Activated naive CD8-positive, alpha-beta T cell treated with anti-CD3 and anti-CD28 coated beads, Interleukin-2, amount 10 ng/mL, durations not matched to agents 7 days and 5 days (primary cell): Measurements from ENCODE around the gene C1QL4. TPM values are rescaled to one million over a fixed set of nuclear protein-coding genes. Genes with fewer than 3 reads are reported as not detected.

Experiments used
- ATAC-seq: fragments of 150-1000 bp; cut with Tn5 transposase; one replicate; pipeline ENCODE4 v1.10.0; 2021; ENCODE audit warnings: low read depth, moderate library complexity
- POLR2A ChIA-PET: fragments of 350-600 bp; sonication (Branson Sonifier 250); formaldehyde crosslinking; loops from one replicate; lab custom pipeline; 2021; ENCODE audit warnings: antibody characterized with exemption; lab: Charles Lee
- DNase-seq: peaks from one replicate; pipeline ENCODE4 v3.0.0; 2021
- H3K27ac Mint-ChIP-seq: one replicate; pipeline ENCODE4 v1.8.0; 2022; ENCODE audit warnings: mild to moderate bottlenecking, mixed read lengths
- H3K27me3 Mint-ChIP-seq: one replicate; pipeline ENCODE4 v1.8.0; 2022; ENCODE audit warnings: mild to moderate bottlenecking, moderate library complexity, mixed read lengths
- H3K36me3 Mint-ChIP-seq: one replicate; pipeline ENCODE4 v1.8.0; 2021; ENCODE audit warnings: mild to moderate bottlenecking, mixed read lengths
- H3K4me1 Mint-ChIP-seq: one replicate; pipeline ENCODE4 v1.8.0; 2021; ENCODE audit warnings: mixed read lengths
- H3K4me3 Mint-ChIP-seq: one replicate; pipeline ENCODE4 v1.8.0; 2022; ENCODE audit warnings: mild to moderate bottlenecking, moderate library complexity, mixed read lengths
- H3K9me3 Mint-ChIP-seq: one replicate; pipeline ENCODE4 v1.8.0; 2021; ENCODE audit warnings: mixed read lengths
- total RNA-seq, 2 experiments: library from RNA; stranded (reverse); gene quantifications; one replicate each; pipeline ENCODE4 v1.2.3, GENCODE V29; 2021

The C1QL4 gene
- total RNA-seq, 2 experiments from 2014 or later = not detected

DNA sequence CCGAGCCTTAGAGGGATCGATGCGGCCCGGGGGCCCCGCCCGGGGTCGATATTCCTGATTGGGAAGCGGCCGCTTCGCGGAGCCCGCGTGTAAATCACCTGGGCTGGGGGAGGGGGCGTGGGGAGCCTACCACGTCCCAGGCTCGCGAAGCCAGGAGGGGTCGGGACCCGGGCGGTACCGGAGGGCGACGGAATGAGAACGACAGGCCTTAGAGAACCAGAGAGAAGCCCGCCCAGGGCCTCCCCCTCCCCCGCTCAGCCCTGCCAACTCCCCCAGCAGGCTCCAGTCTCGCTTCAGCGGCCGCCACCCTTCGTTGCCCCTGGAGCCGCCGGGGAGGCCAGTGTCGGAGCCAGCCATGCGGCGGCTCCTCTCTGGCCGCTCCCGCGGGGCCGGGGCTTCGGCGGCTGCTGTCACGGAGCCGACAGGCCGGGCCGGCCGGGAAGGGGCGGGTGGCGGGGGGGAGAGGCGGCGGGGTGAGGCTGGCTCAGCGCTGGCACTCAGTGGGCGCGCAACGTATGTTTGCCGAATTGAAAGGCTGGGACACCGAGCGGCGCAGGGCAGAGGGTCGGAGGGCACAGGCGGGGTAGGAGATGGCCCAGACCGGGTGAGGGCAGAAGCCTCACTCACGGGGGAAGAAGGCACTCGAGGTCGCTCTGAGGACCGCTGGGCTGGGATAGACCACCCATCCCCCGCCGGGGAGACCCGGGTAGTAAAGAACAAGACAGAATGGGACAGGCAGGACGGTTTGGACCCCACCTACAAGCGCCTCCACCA, 8.2 kb upstream of the C1QL4 start:
- DNase-seq (peak; percentile 49), ATAC-seq (no peak)
- Mint-ChIP-seq H3K4me3 (peak overlapping the region; percentile 29), H3K27me3 (peaks cover 85% of the 10 kb centered on the region), H3K36me3 (no peaks in the 10 kb centered on the region), H3K27ac (no peak overlapping the region), H3K9me3 (no peaks in the 10 kb centered on the region), H3K4me1 (peaks cover 25% of the 10 kb centered on the region)
- POLR2A ChIA-PET = interaction anchor here (2.8 kb wide), 1 partner anchor 21 kb away, joined by 18 read pairs; the partner anchor contains the start of gene SPATS2

DNA sequence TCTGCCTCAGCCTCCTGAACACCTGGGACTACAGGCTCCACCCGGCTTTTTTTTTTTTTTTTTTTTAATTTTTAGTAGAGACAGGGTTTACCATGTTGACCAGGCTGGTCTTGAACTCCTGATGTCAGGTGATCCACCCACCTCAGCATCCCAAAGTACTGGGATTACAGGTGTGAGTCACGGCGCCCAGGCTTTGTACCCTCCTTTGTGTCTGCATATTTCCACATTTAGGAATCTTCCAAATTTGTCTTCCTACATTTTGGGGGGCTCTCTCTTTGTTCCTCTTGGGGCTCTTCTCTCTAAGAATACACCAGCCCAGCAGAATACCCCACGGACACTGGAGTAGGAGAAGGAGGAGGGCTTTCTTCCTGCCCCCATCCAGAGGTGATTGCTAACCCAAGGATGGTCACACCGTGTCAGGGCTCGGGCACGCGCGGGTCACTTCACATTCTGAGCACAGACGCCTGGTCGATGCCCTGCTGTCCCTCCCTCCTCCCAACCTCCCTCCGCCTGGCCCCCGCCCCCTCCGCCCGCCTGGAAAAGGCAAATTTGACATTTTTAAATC, 7.6 kb upstream of the C1QL4 start:
- Mint-ChIP-seq H3K9me3 (no peaks in the 10 kb centered on the region), H3K4me3 (no peak overlapping the region), H3K27me3 (peaks cover 85% of the 10 kb centered on the region), H3K4me1 (peaks cover 25% of the 10 kb centered on the region), H3K27ac (no peak overlapping the region), H3K36me3 (no peaks in the 10 kb centered on the region)
- no peak for ATAC-seq
- no peak for DNase-seq
- POLR2A ChIA-PET = no interaction called here

DNA sequence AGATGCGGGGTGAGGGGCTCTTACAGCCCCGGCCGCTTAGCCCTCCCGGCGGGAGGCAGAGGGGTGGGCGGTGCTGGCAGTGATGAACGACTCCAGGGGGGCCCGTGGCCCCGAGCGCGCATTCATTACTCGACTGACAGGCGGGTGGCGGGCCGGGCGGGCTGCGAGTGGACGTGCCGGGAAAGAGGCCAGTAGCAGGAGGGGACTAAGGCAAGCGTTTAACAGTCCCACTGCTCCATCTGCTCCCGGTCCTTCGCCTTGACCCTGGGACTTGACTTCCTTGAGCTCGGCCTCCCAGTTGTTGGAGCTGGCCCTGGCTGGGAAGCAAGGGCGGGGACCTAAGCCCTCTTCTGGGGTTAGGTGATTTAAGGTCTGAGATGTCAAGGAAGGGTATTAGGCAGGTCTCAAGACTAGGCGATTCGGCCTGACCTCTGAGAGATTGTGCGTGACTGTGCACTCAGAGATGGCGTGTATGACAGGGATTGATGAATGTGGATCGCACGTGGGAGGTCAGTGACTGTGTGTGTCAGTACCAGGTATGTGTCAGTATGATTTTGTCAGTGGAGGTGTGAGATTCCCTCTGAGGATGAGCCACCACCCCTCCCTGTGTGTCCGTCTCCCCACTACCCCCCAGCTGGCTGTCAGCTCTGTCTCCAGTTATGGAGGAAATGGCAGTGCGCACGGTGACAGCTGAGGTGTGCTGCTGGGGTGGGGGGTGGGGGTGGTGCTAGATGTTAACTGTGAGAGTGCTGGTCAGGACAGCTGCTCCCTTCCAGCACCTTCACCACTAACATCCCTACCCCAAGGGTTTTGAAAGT, 6.1 kb upstream of the C1QL4 start:
- ATAC-seq = no peak
- POLR2A ChIA-PET = interaction anchor here (0.5 to 2.8 kb wide), 10 partner anchors 9 to 1978 kb away, joined by 3 to 16 read pairs (median 4); partner anchors contain the start of gene TROAP
- H3K36me3 Mint-ChIP-seq = no peaks in the 10 kb centered on the region
- peaks cover 25% of the 10 kb centered on the region for H3K4me1 Mint-ChIP-seq
- DNase-seq = no peak
- H3K27me3 Mint-ChIP-seq = peaks cover 88% of the 10 kb centered on the region
- no peak overlapping the region for H3K27ac Mint-ChIP-seq
- H3K9me3 Mint-ChIP-seq = no peaks in the 10 kb centered on the region
- H3K4me3 Mint-ChIP-seq = peak overlapping the region; percentile 70

DNA sequence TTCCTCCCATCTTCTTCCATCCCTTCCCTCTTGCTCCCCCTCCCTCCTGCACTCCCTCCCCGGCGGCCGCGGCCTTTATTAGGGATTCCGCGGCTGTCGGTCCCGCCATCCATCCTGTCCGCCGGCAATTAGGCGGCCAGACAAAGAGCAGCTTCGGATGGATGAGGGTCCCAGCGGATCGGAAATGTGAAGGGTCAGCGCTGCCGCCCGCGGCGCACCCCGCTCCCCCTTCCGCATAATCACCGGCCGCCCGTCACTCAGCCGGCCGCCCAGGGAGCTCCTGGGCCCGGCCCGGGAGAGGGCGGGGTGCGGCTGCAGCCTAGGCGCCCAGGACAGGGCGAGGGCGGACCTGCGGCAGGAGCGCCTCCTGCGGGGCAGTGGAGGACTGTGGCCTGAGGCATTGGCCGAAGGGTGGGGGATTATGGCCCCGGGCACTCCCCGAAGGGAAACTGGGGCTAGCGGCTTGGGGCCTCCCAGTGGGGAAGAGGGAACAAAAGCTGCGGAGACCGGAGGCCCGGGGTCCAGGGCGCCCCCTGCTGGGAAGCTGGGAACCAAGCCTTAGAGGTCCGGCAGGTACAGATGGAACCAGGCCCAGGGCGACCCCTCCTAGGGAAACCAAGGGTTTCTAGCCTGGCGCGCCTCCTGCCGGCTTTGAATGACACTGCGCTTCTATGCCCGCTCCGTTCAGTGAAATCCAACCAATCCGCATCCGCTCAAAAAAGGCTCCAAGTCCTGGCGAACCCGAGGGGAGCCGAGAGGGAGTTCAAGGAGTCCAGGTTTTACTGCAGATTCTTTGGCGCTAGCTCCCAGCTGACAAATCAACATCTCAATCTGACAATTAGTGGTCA, 5.3 kb upstream of the C1QL4 start:
- ATAC-seq (peak; percentile 73), DNase-seq (peak; percentile 84)
- no peaks in the 10 kb centered on the region for H3K9me3 Mint-ChIP-seq
- POLR2A ChIA-PET = interaction anchor here (0.6 to 2.8 kb wide), 8 partner anchors 10 to 1978 kb away, joined by 3 to 16 read pairs (median 4); partner anchors contain the start of gene TROAP
- H3K27me3 Mint-ChIP-seq = peaks cover 91% of the 10 kb centered on the region
- peak overlapping the region; percentile 70 for H3K4me3 Mint-ChIP-seq
- no peak overlapping the region for H3K27ac Mint-ChIP-seq
- H3K36me3 Mint-ChIP-seq = no peaks in the 10 kb centered on the region
- H3K4me1 Mint-ChIP-seq = peaks cover 26% of the 10 kb centered on the region

DNA sequence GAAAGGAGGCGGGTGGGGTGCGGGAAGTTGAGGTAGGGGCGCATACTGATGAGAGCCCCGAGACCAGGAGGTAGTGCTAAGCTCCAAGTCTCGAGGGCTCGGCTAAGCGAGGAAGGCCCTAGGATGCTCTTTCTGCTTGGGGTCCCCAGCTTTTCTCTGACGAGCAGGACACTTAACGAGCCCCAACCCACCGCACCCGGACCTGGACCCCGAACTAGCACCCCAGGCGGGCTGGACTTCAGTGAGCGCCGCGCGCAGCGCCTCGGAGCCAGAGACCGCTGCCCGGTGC, 4.7 kb upstream of the C1QL4 start:
- DNase-seq (no peak), ATAC-seq (no peak)
- POLR2A ChIA-PET = interaction anchor here (1.3 to 2.8 kb wide), 3 partner anchors 19 to 78 kb away, joined by 3 to 16 read pairs (median 4); partner anchors contain the start of gene TROAP
- Mint-ChIP-seq H3K27me3 (peaks cover 91% of the 10 kb centered on the region), H3K9me3 (no peaks in the 10 kb centered on the region), H3K36me3 (no peaks in the 10 kb centered on the region), H3K27ac (no peak overlapping the region), H3K4me1 (peaks cover 21% of the 10 kb centered on the region), H3K4me3 (no peak overlapping the region)

DNA sequence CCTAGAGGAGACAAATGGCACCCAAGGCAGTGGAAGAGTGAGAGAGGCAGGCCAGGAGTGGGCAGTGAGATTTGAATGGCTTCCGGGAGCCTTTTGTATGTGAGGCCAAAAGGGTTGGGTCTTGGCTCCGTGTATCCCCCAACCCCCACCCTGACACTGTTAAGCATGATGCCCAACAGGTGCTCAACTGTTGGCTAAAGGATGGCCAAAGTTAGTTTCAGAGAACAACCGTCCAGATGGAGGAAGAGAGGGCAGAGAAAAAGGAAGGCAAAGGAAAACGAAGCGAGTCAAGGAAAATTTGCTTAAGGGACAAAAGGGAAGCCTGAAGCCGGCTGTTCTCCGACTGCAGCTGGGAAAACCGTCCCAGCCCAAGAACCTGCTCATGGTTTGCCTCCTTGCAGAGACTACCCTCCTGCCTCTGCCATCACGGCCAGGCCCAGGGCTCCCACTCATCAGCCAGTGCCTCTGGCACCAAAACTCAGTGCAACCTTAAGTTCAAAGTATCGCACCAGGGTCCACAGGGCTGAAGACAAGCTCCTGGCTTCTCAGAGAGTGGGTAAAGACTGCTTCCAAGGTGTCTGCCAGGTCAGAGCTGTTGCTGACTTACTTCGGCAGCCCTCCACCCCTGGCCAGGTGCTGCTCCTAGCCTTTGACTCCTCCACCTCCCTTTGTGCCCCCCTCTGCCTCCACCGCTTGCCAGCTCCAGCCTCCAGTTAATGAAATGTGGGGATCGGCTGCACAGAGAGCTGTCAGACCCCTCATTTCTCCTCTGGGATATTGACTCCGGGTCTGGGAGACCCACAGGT, 4.2 kb upstream of the C1QL4 start:
- H3K36me3 Mint-ChIP-seq = no peaks in the 10 kb centered on the region
- no peaks in the 10 kb centered on the region for H3K9me3 Mint-ChIP-seq
- no peak overlapping the region for H3K27ac Mint-ChIP-seq
- H3K27me3 Mint-ChIP-seq = peaks cover 88% of the 10 kb centered on the region
- ATAC-seq = no peak
- POLR2A ChIA-PET = interaction anchor here (1.5 to 2.8 kb wide), 2 partner anchors 18 to 77 kb away, joined by 3 to 16 read pairs; partner anchors contain the start of gene TROAP
- peaks cover 17% of the 10 kb centered on the region for H3K4me1 Mint-ChIP-seq
- no peak for DNase-seq
- no peak overlapping the region for H3K4me3 Mint-ChIP-seq

DNA sequence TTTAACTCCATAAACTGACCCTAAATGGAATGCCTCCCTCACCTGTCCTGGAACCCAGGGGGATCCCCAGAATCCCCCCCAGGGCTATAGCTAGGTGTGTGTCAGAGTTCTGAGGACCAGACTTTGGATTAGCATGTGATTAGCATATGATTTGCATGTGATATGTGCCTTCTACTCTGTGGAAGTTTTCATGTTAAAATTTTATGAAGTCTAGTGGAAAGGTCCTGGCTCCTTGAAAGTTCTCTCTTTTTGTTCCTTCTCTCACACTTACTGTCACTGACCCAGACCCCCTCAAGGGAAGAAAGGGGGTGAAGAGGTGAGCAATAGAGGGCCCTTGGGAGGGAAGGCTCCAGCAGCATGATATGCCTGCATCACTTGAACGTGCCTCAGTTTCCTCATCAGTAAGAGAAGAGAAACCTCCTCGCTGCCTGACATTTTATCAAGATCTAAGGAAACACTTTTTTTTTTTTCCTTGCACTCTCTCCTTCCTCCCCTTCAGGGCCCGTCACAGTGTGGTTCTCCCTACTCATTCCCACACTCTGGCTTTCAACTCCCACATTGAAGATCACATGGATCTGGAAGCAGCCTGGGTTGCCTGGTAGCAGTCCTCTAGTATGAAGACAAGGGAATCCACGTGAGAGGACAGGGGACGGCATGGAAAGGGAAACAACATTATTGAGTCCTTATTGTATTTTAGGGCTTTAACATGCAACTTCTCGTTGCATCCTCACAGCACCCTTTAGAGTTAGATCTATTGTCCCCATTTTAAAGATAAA, 3.3 kb upstream of the C1QL4 start:
- Mint-ChIP-seq H3K4me3 (no peak overlapping the region), H3K36me3 (no peaks in the 10 kb centered on the region), H3K9me3 (no peaks in the 10 kb centered on the region), H3K4me1 (peaks cover 14% of the 10 kb centered on the region), H3K27ac (no peak overlapping the region), H3K27me3 (peaks cover 86% of the 10 kb centered on the region)
- DNase-seq (no peak), ATAC-seq (no peak)
- POLR2A ChIA-PET = no interaction called here

DNA sequence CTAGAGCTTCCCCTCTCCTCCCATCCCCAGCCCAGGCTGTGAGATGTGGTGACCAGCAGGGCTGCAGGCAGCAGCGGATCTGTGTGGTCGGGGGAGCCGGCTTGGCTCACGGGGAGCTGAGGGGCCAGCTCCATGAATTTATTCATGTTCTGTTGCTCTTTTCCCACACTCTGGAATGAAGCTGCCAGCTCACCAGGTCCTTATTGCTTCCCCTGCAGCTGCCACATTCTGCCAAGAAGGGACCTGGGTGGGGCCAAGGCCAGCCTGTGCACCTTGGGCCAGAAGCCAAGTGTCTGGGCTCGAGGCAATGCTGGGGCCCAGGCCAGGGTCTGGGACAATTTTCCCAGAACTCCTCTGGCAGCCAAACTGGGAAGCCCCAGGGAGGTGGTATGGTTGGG, 2.5 kb upstream of the C1QL4 start:
- Mint-ChIP-seq H3K27ac (no peak overlapping the region), H3K9me3 (no peaks in the 10 kb centered on the region), H3K4me3 (no peak overlapping the region), H3K4me1 (peaks cover 15% of the 10 kb centered on the region), H3K36me3 (no peaks in the 10 kb centered on the region), H3K27me3 (peaks cover 91% of the 10 kb centered on the region)
- POLR2A ChIA-PET = no interaction called here
- DNase-seq (no peak), ATAC-seq (no peak)

DNA sequence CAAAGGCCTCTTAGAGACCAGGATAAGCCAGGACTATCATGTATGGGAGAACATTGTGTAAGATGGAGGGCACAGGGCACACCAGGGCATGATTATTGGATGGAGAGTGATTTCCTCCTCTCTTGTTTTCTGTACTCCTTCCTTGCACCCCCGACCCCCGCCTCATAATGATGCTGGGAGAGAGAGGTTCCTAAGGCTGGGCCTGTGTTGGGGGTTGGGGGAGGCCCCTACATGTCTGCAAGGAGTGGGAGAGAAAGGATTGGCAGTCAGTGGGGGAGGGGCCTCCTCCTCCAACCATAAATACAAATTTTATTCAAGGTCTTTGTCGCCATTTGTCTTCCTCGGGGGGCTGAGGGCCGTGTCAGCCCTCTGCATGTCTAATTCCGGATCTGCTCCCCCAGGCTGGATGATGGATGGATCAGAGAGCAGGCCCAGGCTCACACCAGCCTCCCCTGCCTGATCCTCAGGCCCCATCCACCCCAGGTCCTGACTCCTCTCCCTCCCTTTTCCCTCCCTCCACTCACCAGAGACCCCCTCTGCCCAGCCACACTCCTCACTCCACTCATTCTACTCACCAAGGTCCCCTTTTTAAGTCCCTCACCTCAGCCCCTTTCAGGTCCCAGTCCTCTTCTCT, 2.0 kb upstream of the C1QL4 start:
- peaks cover 13% of the 10 kb centered on the region for H3K4me1 Mint-ChIP-seq
- ATAC-seq (no peak), DNase-seq (no peak)
- no peaks in the 10 kb centered on the region for H3K36me3 Mint-ChIP-seq
- peaks cover 91% of the 10 kb centered on the region for H3K27me3 Mint-ChIP-seq
- POLR2A ChIA-PET = no interaction called here
- H3K4me3 Mint-ChIP-seq = no peak overlapping the region
- H3K9me3 Mint-ChIP-seq = no peaks in the 10 kb centered on the region
- no peak overlapping the region for H3K27ac Mint-ChIP-seq

DNA sequence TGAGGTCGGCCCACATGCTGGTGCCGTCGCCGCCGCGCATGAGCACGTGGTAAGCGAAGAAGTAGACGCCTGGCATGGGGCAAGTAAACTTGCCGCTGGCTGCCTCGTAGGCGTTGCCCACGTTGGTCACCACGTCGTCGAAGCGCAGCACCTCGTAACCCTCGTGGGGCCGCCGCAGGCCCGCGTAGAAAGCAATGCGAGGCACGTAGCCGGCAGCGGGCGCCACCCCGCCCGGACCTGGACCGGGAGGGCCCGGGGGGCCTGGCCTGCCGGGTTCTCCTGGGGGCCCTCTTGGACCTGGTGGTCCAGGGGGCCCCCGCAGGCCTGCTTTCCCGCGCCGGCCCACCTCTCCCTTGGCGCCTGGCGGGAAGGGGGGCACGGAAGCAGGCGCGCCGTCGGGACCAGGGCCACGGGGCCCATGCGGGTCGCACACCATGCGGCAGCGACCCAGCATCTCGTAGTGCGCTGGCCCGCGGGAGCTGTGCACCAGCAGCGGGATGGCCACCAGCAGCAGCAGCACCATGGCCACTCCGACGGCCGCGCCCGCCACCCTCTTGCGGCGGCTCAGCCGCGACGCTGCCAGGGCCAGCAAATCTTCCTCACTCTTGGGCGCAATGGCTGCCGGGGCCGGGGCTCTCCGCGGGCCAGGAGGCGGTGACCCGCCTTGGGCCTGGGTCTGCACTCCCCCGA, 888 bp downstream of the C1QL4 start:
- peak; percentile 45 for DNase-seq
- ATAC-seq = no peak
- POLR2A ChIA-PET = interaction anchor here (1.0 kb wide), 1 partner anchor 13 kb away, joined by 3 read pairs; the partner anchor contains the start of gene TROAP
- no peak overlapping the region for H3K27ac Mint-ChIP-seq
- H3K4me3 Mint-ChIP-seq = no peak overlapping the region
- peaks cover 11% of the 10 kb centered on the region for H3K36me3 Mint-ChIP-seq
- H3K27me3 Mint-ChIP-seq = peaks cover 81% of the 10 kb centered on the region
- no peaks in the 10 kb centered on the region for H3K9me3 Mint-ChIP-seq
- H3K4me1 Mint-ChIP-seq = peaks cover 9% of the 10 kb centered on the region
